CD4-positive, alpha-beta T cell treated with Interferon gamma for 1 hour (primary cell): ENCODE measurements around the gene PTGS1.
"Not testable (repeated sequence)": the region's sequence is repeated elsewhere in the genome, so short reads cannot be mapped to it uniquely, and the experiment has no call there.

Experiments used
- DNase-seq: peaks from one replicate; pipeline ENCODE4 v3.0.0-alpha.2; 2020

Gene PTGS1

GRCh38 chr9:122402403-122402871, 31.6 kb downstream of the PTGS1 start:
- DNase-seq: no peak

DNA sequence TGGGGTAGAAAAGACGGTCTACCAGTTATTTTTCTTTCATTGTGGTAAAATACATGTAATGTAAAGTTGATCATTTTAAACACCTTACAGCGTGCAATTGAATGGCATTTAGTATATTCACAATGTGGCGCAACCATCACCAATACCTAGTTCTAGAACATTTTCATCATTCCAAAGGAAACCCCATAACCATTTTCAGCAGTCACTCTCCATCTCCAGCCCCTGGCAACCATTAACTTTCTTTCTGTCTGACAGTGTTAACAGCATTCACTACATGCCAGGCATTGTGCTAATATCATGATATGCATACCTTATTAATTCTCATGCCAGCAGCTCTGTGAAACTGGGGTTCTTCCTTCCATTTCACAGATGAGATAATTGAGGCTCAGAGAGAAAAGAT, 32.0 kb downstream of the PTGS1 start:
- no peak for DNase-seq

DNA sequence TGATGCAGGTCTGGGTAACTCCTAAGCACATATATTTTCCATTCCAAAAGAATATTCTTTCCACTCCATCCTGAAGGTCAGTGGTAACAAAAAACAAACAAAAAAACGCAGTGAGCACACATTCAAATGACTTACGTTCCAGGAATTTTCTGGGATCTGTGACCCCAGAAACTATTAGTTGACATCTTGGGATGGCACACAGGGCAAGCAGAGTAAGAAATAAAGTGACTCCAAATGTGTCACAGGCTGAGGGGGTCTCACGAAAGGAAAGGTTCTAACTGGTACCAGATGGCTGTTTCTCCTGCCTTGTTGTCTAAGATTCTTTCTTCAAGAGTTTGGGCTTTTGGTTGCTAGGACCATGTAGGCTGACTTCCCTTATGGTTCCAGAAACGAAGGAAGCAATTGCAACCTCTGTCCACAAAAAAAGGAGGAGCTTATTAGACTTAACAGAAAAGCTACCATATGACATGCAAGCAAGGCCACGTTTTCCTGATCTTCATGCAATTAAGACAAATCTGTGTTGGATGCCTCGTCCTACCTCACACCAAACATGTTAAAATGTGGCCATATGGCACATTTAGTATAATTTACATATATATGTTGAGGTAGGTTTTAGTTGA, 32.7 kb downstream of the PTGS1 start:
- no peak for DNase-seq

GRCh38 chr9:122405304-122406069, 34.7 kb downstream of the PTGS1 start:
- DNase-seq: not testable (repeated sequence)

DNA sequence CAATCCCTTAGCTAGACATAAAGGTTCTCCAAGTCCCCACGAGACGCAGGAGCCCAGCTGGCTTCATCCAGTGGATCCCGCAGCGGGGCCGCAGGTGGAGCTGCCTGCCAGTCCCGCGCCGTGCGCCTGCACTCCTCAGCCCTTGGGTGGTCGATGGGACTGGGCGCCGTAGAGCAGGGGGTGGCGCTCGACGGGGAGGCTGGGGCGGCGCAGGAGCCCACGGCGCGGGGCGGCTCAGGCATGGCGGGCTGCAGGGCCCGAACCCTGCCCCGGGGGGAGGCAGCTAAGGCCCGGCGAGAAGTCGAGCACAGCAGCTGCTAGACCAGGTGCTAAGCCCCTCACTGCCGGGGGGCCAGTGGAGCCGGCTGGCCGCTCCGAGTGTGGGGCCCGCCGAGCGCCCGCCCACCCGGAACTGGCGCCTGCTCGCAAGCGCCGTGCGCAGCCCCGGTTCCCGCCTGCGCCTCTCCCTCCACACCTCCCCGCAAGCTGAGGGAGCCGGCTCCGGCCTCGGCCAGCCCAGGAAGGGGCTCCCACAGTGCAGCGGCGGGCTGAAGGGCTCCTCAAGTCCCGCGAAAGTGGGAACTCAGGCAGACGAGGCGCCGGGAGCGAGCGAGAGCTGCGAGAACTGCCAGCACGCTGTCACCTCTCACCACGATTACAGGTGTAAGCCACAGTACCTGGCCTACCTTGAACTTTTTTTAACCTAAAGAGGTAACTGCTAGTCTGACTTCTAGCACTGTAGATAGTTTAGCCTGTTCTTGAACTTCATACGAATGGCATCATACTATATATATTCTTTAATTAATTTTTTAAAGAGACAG, 35.5 kb downstream of the PTGS1 start:
- DNase-seq: no peak

- DNase-seq: not testable (repeated sequence)
Measured at GRCh38 chr9:122414108-122414507, 43.3 kb downstream of the PTGS1 start.

GRCh38 chr9:122418016-122418415, 47.2 kb downstream of the PTGS1 start:
- DNase-seq: no peak

GRCh38 chr9:122420315-122420714, 49.5 kb downstream of the PTGS1 start:
- DNase-seq: no peak

DNA sequence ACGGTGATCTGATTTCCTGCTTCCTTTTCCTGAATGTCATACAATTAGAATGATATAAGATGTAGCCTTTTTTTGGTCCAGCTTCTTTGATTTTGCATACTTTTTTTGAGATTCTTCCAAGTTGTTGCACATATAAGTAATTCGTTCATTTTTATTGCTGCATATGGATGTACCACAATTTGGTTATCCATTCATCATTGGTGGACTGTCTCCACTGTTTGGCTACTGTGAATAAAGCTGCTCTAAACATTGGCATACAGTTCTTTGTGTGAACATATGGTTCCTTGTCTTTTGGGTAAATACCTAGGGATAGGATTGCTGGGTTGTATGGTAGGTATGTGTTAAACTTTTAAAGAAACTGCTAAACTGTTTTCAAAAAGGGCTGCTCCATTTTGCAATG, 54.3 kb downstream of the PTGS1 start:
- DNase-seq: no peak

- DNase-seq: no peak
Measured at GRCh38 chr9:122426723-122427122, 55.9 kb downstream of the PTGS1 start.

DNA sequence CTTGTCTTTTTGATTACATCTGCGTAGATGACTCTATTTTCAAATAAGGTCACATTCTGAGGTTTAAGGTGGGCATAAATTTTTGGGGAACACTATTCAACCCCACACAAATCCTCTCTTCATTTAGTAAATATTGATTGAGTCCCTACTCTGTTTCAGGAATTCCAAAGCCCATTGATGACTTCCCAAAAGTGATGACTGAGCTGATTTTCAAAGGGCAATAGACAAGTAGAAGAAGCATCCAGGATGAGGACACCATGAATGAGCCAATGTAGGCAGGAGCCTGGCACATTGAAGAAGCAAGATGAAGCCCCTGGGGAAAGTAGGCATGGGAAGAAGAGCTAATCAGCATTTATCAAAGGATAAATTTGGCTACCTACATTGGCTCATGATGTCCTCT, 71.7 kb downstream of the PTGS1 start:
- DNase-seq: no peak

DNA sequence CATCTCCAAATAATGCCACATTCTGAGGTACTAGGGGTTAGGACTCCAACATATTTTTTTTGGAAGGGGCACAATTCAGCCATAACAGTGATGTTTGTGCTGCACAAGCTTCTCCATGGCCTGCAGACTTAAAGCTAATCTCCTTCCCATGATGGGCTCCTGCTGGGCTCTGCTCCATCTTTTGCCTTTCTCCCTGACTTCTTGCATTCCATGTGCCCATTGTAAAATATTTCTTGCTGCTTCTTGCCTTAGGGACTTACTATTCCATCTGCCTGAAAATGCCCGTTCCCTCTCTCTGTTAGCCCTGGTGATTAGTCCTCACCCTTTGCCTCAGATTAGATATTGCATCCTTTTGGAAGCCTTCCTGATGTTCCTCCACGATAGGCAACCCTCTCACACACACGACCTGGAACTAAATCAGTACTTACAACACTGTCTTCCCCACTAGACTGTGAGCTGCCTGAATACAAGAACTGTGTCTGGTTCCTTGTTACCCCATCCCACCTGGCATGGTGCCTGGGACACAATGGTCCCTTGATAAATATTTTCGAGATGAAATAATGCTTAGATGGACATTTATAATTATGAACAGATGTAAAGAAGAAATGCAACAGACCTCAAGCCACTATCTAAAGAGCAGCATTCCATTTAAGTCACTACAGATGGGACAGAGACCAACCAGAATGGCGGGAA, 73.4 kb downstream of the PTGS1 start:
- no peak for DNase-seq
